Lower leg skin (tissue), 3 donors: ENCODE data around the gene SH3YL1.

Source experiments
- POLR2A ChIP-seq, 2 donors: fragments of 450-650 bp; IDR thresholded peaks; one replicate each; pipeline ENCODE4 v1.6.1; 2016 to 2017; ENCODE audit warnings: antibody characterized with exemption in 2 of 2, mild to moderate bottlenecking in 1 of 2, moderate library complexity in 1 of 2
- TF ChIP-seq, protein P1 (sequence below), 3 donors: fragments of 450-650 bp; IDR thresholded peaks; one replicate each; pipeline ENCODE4 v1.5.1; 2016; ENCODE audit warnings: antibody characterized with exemption in 3 of 3, mild to moderate bottlenecking in 3 of 3, moderate library complexity in 2 of 3

DNA sequence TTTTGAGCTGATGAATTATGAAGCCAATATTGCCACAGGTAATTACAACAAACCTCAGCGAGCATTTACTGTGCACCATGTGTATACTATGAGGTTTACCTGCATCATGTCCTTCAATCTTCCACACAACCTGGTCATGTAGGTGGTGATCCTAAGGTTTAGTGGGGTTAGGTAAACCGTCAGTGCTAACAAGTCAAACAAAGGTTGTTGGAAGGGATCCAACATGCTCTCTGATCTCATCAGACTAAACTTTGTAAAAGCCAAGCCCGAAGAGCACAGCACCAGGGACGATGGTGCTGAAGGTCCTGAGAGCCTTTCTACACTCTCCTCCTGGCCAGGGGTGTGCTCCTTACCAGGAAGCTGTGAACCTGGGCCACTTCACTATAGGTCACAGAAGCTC is 29.4 kb downstream of the SH3YL1 start:
- TF ChIP-seq, protein P1, sequence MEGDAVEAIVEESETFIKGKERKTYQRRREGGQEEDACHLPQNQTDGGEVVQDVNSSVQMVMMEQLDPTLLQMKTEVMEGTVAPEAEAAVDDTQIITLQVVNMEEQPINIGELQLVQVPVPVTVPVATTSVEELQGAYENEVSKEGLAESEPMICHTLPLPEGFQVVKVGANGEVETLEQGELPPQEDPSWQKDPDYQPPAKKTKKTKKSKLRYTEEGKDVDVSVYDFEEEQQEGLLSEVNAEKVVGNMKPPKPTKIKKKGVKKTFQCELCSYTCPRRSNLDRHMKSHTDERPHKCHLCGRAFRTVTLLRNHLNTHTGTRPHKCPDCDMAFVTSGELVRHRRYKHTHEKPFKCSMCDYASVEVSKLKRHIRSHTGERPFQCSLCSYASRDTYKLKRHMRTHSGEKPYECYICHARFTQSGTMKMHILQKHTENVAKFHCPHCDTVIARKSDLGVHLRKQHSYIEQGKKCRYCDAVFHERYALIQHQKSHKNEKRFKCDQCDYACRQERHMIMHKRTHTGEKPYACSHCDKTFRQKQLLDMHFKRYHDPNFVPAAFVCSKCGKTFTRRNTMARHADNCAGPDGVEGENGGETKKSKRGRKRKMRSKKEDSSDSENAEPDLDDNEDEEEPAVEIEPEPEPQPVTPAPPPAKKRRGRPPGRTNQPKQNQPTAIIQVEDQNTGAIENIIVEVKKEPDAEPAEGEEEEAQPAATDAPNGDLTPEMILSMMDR (IDR thresholded peaks at IDR 0.05), result no peak
- no peak for TF ChIP-seq POLR2A (IDR thresholded peaks at IDR 0.05)
